Esophagus mucosa (tissue), 1 donor: ENCODE data around the gene ITGA7. TPM values are rescaled to one million over a fixed set of nuclear protein-coding genes. Genes with fewer than 3 reads are reported as not detected.
"Not testable (repeated sequence)": the region's sequence is repeated elsewhere in the genome, so short reads cannot be mapped to it uniquely, and the experiment has no call there.

Experiments used
- ATAC-seq: fragments of 200-7000 bp; cut with Tn5 transposase; one replicate; pipeline ENCODE4 v1.9.1; 2020
- total RNA-seq: library from RNA; stranded (reverse); gene quantifications from one replicate; pipeline ENCODE4 v1.2.4, GENCODE V29; 2023
- donor health status: DM: yes; HTN: yes; CAD: no.

Gene ITGA7
- total RNA-seq, 1 donor from 2014 or later, result 6.7 TPM

GRCh38 chr12:55676707-55677106 lies 31.0 kb downstream of the ITGA7 start:
- no peak for ATAC-seq

GRCh38 chr12:55675666-55676065 lies 32.0 kb downstream of the ITGA7 start:
- ATAC-seq, result no peak

GRCh38 chr12:55673638-55674037 lies 34.1 kb downstream of the ITGA7 start:
- ATAC-seq, result peak; percentile 35

- no peak for ATAC-seq
Measured at GRCh38 chr12:55671746-55672145, 36.0 kb downstream of the ITGA7 start.

- peak; percentile 35 for ATAC-seq
Measured at GRCh38 chr12:55670276-55670675, 37.4 kb downstream of the ITGA7 start.

GRCh38 chr12:55666508-55666907 lies 41.2 kb downstream of the ITGA7 start:
- no peak for ATAC-seq

- ATAC-seq, result no peak
Measured at GRCh38 chr12:55664826-55665225, 42.9 kb downstream of the ITGA7 start.

GRCh38 chr12:55663391-55663790 lies 44.3 kb downstream of the ITGA7 start:
- no peak for ATAC-seq

- peak; percentile 23 for ATAC-seq
Measured at GRCh38 chr12:55659486-55660385, 48.0 kb downstream of the ITGA7 start.

GRCh38 chr12:55658635-55659391 lies 48.9 kb downstream of the ITGA7 start:
- peak; percentile 56 for ATAC-seq

- ATAC-seq, result no peak
Measured at GRCh38 chr12:55658212-55658611, 49.5 kb downstream of the ITGA7 start.

- no peak for ATAC-seq
Measured at GRCh38 chr12:55657212-55657611, 50.5 kb downstream of the ITGA7 start.

GRCh38 chr12:55654511-55655214 lies 53.0 kb downstream of the ITGA7 start:
- no peak for ATAC-seq

- ATAC-seq, result no peak
Measured at GRCh38 chr12:55653031-55653430, 54.7 kb downstream of the ITGA7 start.

- ATAC-seq, result no peak
Measured at GRCh38 chr12:55652352-55652751, 55.4 kb downstream of the ITGA7 start.

- ATAC-seq, result no peak
Measured at GRCh38 chr12:55651299-55651683, 56.4 kb downstream of the ITGA7 start.

GRCh38 chr12:55650620-55651298 lies 56.9 kb downstream of the ITGA7 start:
- ATAC-seq, result not testable (repeated sequence)

GRCh38 chr12:55647027-55647426 lies 60.7 kb downstream of the ITGA7 start:
- ATAC-seq, result no peak

GRCh38 chr12:55644591-55644990 lies 63.1 kb downstream of the ITGA7 start:
- no peak for ATAC-seq

GRCh38 chr12:55642669-55643068 lies 65.0 kb downstream of the ITGA7 start:
- no peak for ATAC-seq

- no peak for ATAC-seq
Measured at GRCh38 chr12:55642267-55642666, 65.4 kb downstream of the ITGA7 start.

GRCh38 chr12:55641595-55641994 lies 66.1 kb downstream of the ITGA7 start:
- ATAC-seq, result no peak

GRCh38 chr12:55637467-55637866 lies 70.2 kb downstream of the ITGA7 start:
- no peak for ATAC-seq
